Activated CD4-positive, alpha-beta T cell treated with anti-CD3 and anti-CD28 coated beads, Interleukin-10, Interleukin-2, amounts not matched to agents 100 ng/mL and 50 ng/mL, durations not matched to agents 16 hours and 8 hours (primary cell): ENCODE results near the gene NFATC4.

ENCODE experiments used
- DNase-seq: peaks from one replicate; pipeline ENCODE4 v3.0.0-alpha.2; 2020

NFATC4 gene

GRCh38 chr14:24411443-24412389, 43.7 kb downstream of the NFATC4 start:
- peak; percentile 37 for DNase-seq

DNA sequence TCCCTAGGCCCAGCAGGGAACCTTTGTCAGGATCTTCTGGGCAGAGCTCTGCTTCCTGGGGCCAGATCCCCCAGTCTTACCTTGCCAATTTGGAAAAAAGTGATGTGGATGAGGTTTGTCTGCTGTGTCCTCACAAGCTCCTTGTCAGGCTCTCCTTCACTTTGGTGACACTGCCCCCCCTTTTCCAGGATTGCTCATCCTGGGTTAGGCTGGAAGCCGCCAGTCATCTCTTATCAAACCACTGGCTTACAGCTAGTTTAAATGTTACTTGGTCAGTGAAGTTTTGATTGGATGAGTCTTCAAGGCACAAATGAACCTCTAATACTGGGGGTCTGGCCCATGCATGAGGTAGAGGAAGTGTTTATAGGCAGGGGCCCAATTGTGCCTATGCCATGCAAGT, 46.1 kb downstream of the NFATC4 start:
- no peak for DNase-seq

DNA sequence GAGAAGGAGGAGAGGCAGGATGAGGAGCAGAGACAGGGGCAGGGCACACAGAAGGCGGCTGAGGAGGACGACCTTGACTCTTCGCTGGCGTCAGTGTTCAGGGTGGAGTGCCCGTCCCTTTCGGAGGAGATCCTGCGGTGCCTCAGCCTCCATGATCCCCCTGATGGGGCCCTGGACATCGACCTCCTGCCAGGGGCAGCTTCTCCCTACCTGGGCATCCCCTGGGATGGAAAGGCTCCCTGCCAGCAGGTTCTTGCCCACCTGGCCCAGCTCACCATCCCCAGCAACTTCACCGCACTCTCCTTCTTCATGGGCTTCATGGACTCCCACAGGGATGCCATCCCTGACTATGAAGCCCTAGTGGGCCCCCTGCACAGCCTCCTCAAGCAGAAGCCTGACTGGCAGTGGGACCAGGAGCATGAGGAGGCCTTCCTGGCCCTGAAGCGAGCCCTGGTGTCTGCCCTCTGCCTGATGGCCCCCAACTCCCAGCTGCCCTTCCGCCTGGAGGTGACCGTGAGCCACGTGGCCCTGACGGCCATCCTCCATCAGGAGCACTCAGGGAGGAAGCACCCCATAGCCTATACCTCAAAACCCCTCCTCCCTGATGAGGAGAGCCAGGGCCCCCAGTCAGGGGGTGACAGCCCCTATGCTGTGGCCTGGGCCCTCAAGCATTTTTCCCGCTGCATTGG, 46.9 kb downstream of the NFATC4 start:
- no peak for DNase-seq

DNA sequence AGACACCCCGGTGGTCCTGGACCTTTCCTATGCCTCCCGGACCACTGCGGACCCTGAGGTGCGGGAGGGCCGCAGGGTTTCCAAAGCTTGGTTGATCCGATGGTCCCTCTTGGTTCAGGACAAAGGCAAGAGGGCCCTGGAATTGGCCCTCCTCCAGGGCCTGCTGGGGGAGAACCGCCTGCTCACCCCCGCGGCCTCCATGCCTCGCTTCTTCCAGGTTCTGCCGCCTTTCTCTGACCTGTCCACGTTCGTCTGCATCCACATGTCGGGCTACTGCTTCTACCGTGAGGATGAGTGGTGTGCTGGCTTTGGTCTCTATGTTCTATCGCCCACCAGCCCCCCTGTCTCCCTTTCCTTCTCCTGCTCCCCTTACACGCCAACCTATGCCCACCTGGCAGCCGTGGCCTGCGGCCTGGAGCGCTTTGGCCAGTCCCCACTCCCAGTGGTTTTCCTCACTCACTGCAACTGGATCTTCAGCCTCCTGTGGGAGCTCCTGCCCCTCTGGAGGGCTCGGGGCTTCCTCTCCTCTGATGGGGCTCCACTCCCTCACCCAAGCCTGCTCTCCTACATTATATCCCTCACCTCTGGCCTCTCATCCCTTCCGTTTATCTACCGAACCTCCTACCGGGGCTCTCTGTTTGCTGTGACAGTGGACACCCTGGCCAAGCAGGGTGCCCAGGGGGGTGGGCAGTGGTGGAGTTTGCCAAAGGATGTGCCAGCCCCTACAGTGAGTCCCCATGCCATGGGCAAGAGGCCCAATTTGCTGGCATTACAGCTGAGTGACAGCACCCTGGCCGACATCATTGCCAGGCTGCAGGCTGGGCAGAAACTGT, 47.7 kb downstream of the NFATC4 start:
- no peak for DNase-seq

- DNase-seq: no peak
These were observed 48.4 kb downstream of the NFATC4 start for GRCh38 chr14:24416254-24416931.

DNA sequence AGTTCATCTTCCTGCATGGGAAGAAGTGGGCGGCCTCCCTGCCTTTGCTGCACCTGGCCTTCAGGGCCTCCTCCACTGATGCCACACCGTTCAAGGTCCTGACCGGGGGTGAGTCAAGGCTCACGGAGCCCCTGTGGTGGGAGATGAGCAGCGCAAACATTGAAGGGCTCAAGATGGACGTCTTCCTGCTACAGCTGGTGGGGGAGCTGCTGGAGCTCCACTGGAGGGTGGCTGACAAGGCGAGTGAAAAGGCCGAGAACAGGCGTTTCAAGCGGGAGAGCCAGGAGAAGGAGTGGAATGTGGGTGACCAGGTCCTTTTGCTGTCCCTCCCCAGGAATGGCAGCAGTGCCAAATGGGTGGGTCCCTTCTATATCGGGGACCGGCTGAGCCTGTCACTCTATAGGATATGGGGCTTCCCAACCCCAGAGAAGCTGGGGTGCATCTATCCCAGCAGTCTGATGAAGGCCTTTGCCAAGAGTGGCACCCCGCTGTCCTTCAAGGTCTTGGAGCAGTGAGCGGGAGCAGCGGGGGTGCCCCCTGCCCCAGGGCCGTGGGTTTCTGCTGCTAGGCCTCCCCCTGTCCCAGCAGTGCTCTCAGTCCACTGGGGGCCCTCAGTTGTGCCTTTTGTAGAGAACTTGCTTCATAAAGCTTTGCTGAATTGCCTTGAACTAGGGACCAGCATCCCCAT, 49.1 kb downstream of the NFATC4 start:
- DNase-seq: no peak

- DNase-seq: no peak
These were observed 50.0 kb downstream of the NFATC4 start for GRCh38 chr14:24417832-24418491.

GRCh38 chr14:24418492-24418873, 50.5 kb downstream of the NFATC4 start:
- no peak for DNase-seq

DNA sequence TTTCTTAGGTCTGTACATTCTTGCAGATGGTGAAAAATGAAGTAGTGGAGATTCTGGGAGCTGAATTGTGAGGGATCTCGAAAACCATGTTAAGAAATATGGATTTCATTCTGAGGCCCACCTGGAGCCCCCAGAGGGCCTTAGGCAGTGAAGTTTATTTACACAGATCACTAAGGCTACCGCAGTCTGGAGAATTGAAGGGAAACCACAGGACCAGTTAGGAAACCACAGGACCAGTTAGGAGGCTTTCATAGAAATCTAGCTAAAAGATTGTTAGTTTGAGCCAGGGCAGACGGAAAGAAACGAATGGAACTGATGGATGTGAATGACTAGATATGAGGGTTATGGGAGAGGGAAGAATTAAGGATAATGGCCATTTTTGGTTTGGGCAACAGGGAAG, 54.3 kb downstream of the NFATC4 start:
- DNase-seq: no peak

- no peak for DNase-seq
These were observed 55.0 kb downstream of the NFATC4 start for GRCh38 chr14:24422694-24423601.

GRCh38 chr14:24425704-24426103, 57.7 kb downstream of the NFATC4 start:
- DNase-seq: peak; percentile 58

- DNase-seq: no peak
These were observed 58.3 kb downstream of the NFATC4 start for GRCh38 chr14:24426150-24426911.

DNA sequence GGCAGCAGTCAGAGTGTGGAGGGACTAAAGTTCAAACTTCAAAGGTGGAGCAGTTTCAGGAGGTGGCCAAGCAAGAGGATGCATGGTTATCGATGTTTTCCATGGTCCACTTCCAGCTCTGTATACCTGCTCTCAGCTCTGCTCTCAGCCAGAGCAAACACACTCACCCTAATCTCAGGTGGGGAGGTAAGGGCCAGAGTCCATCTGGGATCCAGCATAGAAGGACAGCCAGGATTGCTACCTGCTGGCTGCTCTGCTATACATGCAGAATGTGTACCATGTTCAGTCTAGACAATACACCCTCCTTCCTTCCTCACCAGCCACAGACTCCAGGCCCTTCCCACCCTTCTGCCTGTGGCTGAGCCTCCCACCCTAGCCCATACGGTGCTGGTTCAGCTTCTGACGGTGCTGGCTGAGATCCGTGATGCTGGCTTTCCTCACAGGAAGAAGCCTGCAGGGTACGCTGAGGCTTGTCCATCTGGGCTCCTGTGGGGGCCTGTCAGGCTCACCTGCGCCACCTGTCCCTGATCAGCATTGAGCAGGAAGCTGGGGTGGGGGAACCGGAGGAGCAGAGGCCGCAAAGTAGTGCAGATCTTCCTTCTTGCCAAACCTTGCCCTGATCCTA, 59.0 kb downstream of the NFATC4 start:
- DNase-seq: no peak

GRCh38 chr14:24427537-24428508, 59.8 kb downstream of the NFATC4 start:
- DNase-seq: no peak

DNA sequence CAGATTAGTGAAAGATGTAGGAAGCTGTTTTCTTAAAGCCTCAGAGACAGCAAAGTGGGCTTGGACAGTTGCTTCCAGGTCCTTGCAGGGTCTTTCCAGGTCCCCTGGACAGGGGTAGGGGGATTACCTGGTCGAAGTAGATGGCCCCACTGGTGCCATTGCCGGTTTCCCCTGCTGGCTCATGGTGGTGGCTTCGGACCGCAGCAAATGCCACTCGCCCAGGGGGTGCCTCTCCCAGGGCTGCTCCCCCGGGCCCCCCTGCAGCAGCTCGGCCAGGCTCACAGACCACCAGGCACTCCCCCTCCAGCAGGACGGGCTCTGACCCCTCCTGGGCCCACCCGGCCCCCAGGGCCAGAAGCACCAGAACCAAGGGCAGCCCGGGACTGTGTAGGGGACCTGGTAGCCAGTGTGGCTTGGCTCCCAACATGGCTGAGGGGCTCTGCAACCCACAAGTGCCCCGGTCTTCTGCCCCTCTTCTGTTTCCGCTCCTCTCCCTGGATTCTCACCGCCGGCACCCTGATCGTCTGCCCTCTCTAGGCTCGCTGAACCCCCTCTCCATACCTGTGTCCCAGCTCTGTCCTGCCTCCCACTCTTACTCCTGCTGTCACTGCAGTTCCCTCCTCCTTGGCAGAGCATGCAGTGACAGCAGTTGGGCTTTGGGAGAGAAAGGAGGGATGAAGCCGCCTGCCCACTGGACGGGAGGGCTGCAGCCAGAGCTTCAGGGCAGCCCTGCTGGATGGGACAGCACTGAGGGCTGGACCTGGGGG, 60.8 kb downstream of the NFATC4 start:
- DNase-seq: no peak
